Cardiac muscle cell (in vitro differentiated cells and primary cell): ENCODE measurements around the gene GAST. TPM values are rescaled to one million over a fixed set of nuclear protein-coding genes. Genes with fewer than 3 reads are reported as not detected.

Source experiments
- DNase-seq, 2 donors: peaks; one replicate each; pipeline versions ENCODE4 v3.0.0 to v3.0.0-alpha.2; 2010 to 2017; ENCODE audit warnings: low read depth in 1 of 2, low spot score in 1 of 2
- H3K27ac ChIP-seq: fragments of 200-600 bp; sonication (generic); 2 replicates; pipeline ENCODE4 v1.5.1; 2016
- H3K27me3 ChIP-seq: fragments of 200-600 bp; sonication (generic); 2 replicates; pipeline ENCODE4 v1.6.0; 2016; ENCODE audit warnings: control low read depth
- H3K36me3 ChIP-seq: fragments of 200-600 bp; sonication (generic); 2 replicates; pipeline ENCODE4 v1.5.1; 2016; ENCODE audit warnings: control low read depth
- H3K4me1 ChIP-seq: fragments of 200-600 bp; sonication (generic); 2 replicates; pipeline ENCODE4 v1.8.1; 2017; ENCODE audit warnings: low read depth, mild to moderate bottlenecking, mixed run types
- H3K4me3 ChIP-seq: fragments of 200-600 bp; sonication (generic); 2 replicates; pipeline ENCODE4 v1.5.1; 2016; ENCODE audit warnings: mild to moderate bottlenecking
- H3K9me3 ChIP-seq: fragments of 200-600 bp; sonication (generic); 2 replicates; pipeline ENCODE4 v1.5.1; 2017; ENCODE audit warnings: low read depth, mild to moderate bottlenecking, control low read depth
- polyA plus RNA-seq: library from polyadenylated mRNA; unstranded; fragments of >200 nt; fragmentation: Nextera tagmentation; extraction: Ambion mirVana; gene quantifications from 2 replicates; pipeline ENCODE4 v1.2.1, GENCODE V29; 2016
- total RNA-seq: library from RNA; depleted of rRNA; stranded (reverse); fragments of >200 nt; gene quantifications from 2 replicates; pipeline ENCODE4 v1.2.3, GENCODE V29; 2016
- TF ChIP-seq, protein P1 (sequence below): IDR thresholded peaks from 2 replicates; pipeline ENCODE4 v1.5.1; 2012; ENCODE audit warnings: low read depth, mild to moderate bottlenecking, low read length

The GAST gene
- total and polyA plus RNA-seq, 2 experiments from 2014 or later, result not detected

DNA sequence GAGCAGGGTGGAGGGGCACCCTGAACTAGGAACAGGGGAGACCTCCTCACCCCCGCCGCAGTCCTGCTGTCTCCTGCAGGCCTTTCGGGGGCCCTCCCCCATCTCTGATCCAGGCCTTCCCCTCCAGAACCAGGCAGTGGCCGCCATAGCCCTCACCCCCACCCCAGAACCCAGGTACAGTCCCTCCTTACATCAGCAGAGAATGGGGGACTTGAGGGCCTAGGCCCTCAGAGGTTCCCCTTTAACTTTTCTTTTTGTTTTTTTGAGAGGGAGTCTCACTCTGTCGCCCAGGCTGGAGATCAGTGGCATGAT lies 26.6 kb downstream of the GAST start:
- TF ChIP-seq, protein P1, sequence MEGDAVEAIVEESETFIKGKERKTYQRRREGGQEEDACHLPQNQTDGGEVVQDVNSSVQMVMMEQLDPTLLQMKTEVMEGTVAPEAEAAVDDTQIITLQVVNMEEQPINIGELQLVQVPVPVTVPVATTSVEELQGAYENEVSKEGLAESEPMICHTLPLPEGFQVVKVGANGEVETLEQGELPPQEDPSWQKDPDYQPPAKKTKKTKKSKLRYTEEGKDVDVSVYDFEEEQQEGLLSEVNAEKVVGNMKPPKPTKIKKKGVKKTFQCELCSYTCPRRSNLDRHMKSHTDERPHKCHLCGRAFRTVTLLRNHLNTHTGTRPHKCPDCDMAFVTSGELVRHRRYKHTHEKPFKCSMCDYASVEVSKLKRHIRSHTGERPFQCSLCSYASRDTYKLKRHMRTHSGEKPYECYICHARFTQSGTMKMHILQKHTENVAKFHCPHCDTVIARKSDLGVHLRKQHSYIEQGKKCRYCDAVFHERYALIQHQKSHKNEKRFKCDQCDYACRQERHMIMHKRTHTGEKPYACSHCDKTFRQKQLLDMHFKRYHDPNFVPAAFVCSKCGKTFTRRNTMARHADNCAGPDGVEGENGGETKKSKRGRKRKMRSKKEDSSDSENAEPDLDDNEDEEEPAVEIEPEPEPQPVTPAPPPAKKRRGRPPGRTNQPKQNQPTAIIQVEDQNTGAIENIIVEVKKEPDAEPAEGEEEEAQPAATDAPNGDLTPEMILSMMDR, result no peak
- H3K27me3 ChIP-seq, result peaks cover 41% of the 10 kb centered on the region
- H3K4me1 ChIP-seq, result peaks cover 3% of the 10 kb centered on the region
- H3K9me3 ChIP-seq, result no peaks in the 10 kb centered on the region
- H3K36me3 ChIP-seq, result no peaks in the 10 kb centered on the region
- H3K27ac ChIP-seq, result no peak overlapping the region
- H3K4me3 ChIP-seq, result no peak overlapping the region
- no peak for DNase-seq

DNA sequence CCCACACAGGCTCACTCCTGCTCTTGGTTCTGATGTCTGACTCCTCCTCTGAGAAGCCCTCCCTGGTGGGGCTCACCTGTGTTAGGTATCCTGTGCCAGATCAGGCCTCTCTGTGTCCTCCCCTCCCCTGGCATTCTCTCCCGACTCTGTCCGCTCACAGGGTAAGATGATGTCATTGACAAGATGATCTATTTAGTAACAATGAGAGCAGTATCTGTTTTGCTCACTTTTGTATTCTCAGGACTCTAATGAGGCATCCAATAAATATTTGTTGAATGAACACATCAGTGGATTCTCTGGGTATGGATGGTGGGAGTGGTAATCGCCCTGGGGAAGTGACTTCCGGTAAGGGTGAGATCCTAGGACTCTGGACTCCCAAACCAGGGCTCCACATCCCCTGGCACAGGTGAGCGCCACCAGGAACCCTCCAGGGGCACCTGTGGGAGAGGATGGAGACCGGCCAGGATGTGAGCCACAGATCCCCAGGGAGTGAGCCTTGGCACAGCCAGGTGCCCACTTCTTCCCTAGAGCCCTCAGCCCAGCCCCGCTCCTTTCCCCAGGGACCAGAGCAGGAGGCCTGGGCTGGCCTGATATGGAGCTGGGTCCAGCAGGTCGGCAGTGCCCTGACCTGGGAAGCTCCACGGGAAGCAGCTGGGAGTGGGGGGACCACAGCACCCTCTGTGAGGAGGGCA lies 27.7 kb downstream of the GAST start:
- Histone ChIP-seq H3K4me1 (peaks cover 2% of the 10 kb centered on the region), H3K4me3 (no peak overlapping the region), H3K27me3 (peaks cover 31% of the 10 kb centered on the region), H3K9me3 (no peaks in the 10 kb centered on the region), H3K27ac (no peak overlapping the region), H3K36me3 (no peaks in the 10 kb centered on the region)
- DNase-seq, result no peak
- TF ChIP-seq, protein P1, result no peak

DNA sequence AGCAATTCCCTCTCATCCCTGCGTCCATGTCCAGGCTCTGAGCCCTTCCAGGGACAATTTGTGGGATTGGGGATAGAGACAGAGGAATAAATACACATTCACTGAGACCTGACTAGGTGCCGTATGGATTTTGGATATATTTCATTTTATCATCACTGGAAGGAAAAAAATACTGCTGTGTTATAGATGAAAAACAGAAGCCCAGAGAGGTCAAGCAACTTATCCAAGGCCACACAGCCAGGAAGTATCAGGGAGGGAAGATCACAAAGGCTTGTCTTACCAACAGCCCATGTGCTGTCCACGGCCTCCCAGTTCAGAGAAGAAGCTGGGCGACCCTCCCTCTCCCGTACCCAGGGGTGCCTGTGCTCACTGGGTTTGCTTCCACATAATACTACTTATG lies 28.4 kb downstream of the GAST start:
- Histone ChIP-seq H3K27me3 (peaks cover 24% of the 10 kb centered on the region), H3K27ac (no peak overlapping the region), H3K36me3 (no peaks in the 10 kb centered on the region), H3K9me3 (no peaks in the 10 kb centered on the region), H3K4me1 (peaks cover 2% of the 10 kb centered on the region), H3K4me3 (no peak overlapping the region)
- no peak for DNase-seq
- TF ChIP-seq, protein P1, result no peak

DNA sequence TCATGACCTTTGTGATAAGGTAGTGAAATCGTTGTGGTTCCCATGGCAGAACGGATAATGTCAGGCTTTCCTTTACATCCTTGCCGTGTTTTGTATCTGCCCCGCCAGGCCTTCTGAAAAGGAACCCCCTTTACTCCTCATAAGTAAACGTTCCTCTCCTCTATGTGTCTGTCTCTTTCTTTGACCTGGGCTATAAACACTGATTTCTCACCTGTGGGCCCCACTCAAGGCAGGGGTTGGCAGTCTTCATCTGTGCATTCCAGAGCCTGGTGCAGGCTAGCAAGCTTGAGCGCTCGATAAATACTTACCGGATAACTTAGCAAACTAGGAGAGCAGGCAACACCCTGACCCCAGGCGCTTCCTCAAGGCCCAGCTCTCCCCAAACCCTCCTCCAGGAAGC lies 29.6 kb downstream of the GAST start:
- no peaks in the 10 kb centered on the region for H3K9me3 ChIP-seq
- no peak for DNase-seq
- H3K27me3 ChIP-seq, result peaks cover 12% of the 10 kb centered on the region
- H3K27ac ChIP-seq, result no peak overlapping the region
- TF ChIP-seq, protein P1, result no peak
- no peaks in the 10 kb centered on the region for H3K36me3 ChIP-seq
- H3K4me1 ChIP-seq, result peaks cover 2% of the 10 kb centered on the region
- H3K4me3 ChIP-seq, result no peak overlapping the region

DNA sequence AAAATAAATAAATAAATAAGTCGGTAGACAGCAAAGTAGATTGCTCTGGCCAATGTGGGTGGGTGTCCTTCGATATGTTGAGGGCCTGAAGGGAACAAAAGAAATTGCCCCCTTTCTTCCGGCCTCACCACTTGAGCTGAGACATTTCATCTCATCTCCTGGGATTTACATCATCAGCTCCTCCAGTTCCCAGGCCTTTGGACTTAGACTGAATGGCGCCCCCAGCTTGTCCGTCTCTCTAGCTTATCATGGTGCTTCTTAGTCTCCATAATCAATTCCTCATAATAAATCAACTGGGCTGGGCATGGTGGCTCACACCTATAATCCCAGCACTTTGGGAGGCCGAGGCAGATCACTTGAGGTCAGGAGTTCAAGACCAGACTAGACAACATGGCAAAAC lies 36.1 kb downstream of the GAST start:
- no peak for DNase-seq
- Histone ChIP-seq H3K4me3 (no peak overlapping the region), H3K27me3 (no peaks in the 10 kb centered on the region), H3K36me3 (no peaks in the 10 kb centered on the region), H3K27ac (no peak overlapping the region), H3K4me1 (no peaks in the 10 kb centered on the region), H3K9me3 (no peaks in the 10 kb centered on the region)
- TF ChIP-seq, protein P1, result no peak
